GM12874 (cell line): ENCODE measurements around the gene C4orf50.
A peak's percentile ranks its signal among the peaks of the same experiment; 100 is the strongest.

Source experiments
- CTCF ChIP-seq: IDR thresholded peaks from 2 replicates; pipeline ENCODE4 v1.5.1; 2011; ENCODE audit warnings: low read depth, mild to moderate bottlenecking, control low read depth, low read length, moderate library complexity; ENCODE audit not compliant: insufficient read depth

The C4orf50 gene

GRCh38 chr4:6023731-6024130 lies 5.5 kb upstream of the C4orf50 start:
- TF ChIP-seq CTCF = no peak

GRCh38 chr4:6022607-6023288 lies 4.5 kb upstream of the C4orf50 start:
- TF ChIP-seq CTCF = no peak

DNA sequence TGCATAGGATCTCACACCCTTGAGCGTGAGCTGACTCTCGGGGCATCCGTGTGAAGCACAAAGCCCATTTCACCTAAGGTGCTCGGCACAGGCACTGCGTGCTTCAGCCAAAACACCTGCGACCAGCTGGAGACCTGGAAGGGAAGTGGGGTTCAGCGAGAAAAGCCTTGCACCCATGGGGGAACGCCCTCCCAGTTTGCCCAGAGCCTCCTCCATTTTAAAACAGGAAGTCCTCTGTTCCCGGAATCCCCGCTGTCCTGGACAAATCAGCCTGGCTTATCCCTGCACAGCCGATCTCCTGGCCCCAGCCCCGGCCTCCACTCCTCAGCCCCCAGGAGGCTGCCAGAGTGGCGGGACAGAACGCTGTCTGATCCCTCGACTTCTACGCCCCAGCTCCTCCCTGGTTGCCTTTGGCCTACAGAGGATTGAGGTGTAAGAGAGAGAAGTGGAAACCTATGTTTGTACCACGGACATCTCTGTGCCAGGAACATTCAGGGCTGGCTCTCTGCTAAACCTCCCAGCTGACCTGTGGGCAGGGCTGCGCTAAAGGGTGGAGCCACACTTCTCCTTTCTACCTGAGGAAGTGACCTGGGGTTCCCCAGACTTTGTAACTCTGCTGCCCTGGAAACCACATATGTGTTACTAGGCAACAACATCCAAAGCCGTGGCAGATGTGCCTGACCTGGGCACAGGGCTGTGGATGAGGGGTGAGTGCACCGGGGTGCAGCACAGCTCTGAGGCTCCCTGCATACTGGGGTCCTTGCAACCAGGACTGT lies 3.8 kb upstream of the C4orf50 start:
- TF ChIP-seq CTCF = no peak

- TF ChIP-seq CTCF = no peak
Measured at GRCh38 chr4:6020613-6021012, 2.4 kb upstream of the C4orf50 start.

DNA sequence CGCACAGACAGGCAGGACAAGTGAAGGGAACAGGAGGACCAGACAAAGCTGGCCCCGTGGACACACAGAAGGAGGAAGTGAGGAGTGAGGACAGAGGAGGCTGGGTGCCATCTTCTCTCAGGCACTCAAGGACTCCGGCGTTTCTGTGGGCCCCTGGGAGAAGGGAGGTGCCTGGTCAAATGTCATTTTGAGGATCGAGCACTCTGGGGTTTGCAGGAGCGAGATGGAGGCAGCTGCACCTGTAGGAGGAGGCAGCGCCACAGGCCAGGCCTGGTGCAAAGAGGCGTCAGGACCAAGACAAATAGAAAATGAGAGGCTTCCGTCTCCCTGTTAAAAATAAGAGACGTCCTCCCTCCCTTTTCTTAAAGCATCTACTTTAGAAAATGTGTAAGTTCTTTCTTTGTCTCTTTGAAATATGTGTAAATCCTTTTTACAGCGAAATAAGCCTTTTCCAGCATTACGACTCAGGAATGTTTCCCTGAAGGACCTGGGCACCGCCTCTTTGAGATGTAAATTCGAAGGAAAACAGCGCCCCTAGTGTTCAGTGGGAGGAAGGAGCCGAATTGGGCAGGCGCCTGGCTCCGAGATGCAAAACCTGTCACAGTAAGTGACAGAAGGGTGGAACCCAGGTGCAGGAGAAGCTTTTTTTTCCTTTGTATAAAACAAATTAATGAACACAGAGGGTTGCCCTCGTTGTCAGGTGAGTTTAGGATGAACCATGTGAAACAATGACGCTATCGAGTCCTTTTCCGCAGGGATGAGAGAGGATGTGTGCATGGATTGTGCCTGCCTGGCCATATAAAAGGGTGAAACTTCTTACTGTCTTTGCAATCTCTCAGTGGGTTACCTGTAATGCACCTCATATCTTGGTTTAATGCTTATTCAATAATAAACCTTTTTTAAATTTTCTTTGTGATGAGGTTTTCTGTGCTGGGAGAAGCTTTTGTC lies 1.4 kb upstream of the C4orf50 start:
- peak; percentile 75 for TF ChIP-seq CTCF

- TF ChIP-seq CTCF = no peak
Measured at GRCh38 chr4:6017800-6018199, 431 bp downstream of the C4orf50 start.

- TF ChIP-seq CTCF = no peak
Measured at GRCh38 chr4:6017030-6017429, 1.2 kb downstream of the C4orf50 start.
